SK-N-SH treated with all-trans-retinoic acid at 6 μM for 48 hours (cell line): Measurements from ENCODE around the gene CYP4F22.

Experiments used
- ARNTL ChIP-seq: fragments of 450-650 bp; formaldehyde crosslinking; IDR thresholded peaks from 2 replicates; pipeline ENCODE4 v1.5.0; 2020; ENCODE audit warnings: low read depth, mild to moderate bottlenecking, moderate library complexity, borderline replicate concordance
- CSDC2 ChIP-seq: fragments of 250-450 bp; sonication (Bioruptor Pico); IDR thresholded peaks from 2 replicates; pipeline ENCODE4 v1.5.0; 2020; ENCODE audit warnings: mild to moderate bottlenecking, moderate library complexity
- GLIS3 ChIP-seq: fragments of 250-450 bp; sonication (Bioruptor Pico); IDR thresholded peaks from 2 replicates; pipeline ENCODE4 v1.5.0; 2020; ENCODE audit warnings: mild to moderate bottlenecking, moderate library complexity
- PPARA ChIP-seq: fragments of 250-450 bp; sonication (Bioruptor Pico); IDR thresholded peaks from 2 replicates; pipeline ENCODE4 v1.5.0; 2020; ENCODE audit warnings: mild to moderate bottlenecking, borderline replicate concordance
- RARB ChIP-seq: fragments of 250-450 bp; sonication (Bioruptor Pico); IDR thresholded peaks from 2 replicates; pipeline ENCODE4 v1.8.0; 2021; ENCODE audit warnings: mild to moderate bottlenecking, moderate library complexity
- ZFP3 ChIP-seq: fragments of 250-450 bp; sonication (Bioruptor Pico); IDR thresholded peaks from 2 replicates; pipeline ENCODE4 v1.5.0; 2020; ENCODE audit warnings: mild to moderate bottlenecking, moderate library complexity
- TF ChIP-seq, protein P1 (sequence below): fragments of 250-450 bp; sonication (Bioruptor Pico); IDR thresholded peaks from 2 replicates; pipeline ENCODE4 v1.8.0; 2020; ENCODE audit warnings: mild to moderate bottlenecking, moderate library complexity, borderline replicate concordance
- TF ChIP-seq, protein P2 (sequence below): fragments of 250-450 bp; sonication (Bioruptor Pico); IDR thresholded peaks from 2 replicates; pipeline ENCODE4 v1.5.1; 2020; ENCODE audit warnings: low read depth, mild to moderate bottlenecking, moderate library complexity
- TF ChIP-seq, protein P3 (sequence below): fragments of 250-450 bp; sonication (Bioruptor Pico); IDR thresholded peaks from 2 replicates; pipeline ENCODE4 v1.5.1; 2021; ENCODE audit warnings: mild to moderate bottlenecking, moderate library complexity
- TF ChIP-seq, protein P4 (sequence below): fragments of 250-450 bp; sonication (Bioruptor Pico); IDR thresholded peaks from 2 replicates; pipeline ENCODE4 v1.8.0; 2021; ENCODE audit warnings: low read depth, mild to moderate bottlenecking, moderate library complexity, borderline replicate concordance

DNA sequence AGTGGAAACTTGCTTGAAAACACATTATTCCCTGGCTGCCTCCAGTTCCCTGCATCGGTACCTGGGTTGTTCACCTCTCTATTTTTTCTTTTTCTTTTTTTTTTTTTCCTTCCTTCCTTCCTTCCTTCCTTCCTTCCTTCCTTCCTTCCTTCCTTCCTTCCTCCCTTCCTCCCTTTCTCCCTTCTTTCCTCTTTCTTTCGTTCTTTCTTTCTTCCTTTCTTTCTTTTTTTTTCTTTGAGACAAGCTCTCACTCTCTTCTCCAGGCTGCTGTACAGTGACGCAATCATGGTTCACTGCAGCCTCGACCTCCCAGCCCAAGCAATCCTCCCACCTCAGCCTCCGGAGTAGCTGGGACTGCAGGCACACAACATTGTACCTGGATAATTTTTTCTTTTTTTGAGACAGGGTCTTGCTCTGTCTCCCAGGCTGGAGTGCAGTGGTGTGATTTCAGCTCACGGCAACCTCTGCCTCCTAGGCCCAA lies 40.6 kb upstream of the CYP4F22 start:
- TF ChIP-seq, protein P1, sequence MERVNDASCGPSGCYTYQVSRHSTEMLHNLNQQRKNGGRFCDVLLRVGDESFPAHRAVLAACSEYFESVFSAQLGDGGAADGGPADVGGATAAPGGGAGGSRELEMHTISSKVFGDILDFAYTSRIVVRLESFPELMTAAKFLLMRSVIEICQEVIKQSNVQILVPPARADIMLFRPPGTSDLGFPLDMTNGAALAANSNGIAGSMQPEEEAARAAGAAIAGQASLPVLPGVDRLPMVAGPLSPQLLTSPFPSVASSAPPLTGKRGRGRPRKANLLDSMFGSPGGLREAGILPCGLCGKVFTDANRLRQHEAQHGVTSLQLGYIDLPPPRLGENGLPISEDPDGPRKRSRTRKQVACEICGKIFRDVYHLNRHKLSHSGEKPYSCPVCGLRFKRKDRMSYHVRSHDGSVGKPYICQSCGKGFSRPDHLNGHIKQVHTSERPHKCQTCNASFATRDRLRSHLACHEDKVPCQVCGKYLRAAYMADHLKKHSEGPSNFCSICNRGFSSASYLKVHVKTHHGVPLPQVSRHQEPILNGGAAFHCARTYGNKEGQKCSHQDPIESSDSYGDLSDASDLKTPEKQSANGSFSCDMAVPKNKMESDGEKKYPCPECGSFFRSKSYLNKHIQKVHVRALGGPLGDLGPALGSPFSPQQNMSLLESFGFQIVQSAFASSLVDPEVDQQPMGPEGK (CRISPR knock-in tag) = no peak
- no peak for TF ChIP-seq CSDC2 (CRISPR knock-in tag)
- no peak for TF ChIP-seq RARB
- TF ChIP-seq, protein P2, sequence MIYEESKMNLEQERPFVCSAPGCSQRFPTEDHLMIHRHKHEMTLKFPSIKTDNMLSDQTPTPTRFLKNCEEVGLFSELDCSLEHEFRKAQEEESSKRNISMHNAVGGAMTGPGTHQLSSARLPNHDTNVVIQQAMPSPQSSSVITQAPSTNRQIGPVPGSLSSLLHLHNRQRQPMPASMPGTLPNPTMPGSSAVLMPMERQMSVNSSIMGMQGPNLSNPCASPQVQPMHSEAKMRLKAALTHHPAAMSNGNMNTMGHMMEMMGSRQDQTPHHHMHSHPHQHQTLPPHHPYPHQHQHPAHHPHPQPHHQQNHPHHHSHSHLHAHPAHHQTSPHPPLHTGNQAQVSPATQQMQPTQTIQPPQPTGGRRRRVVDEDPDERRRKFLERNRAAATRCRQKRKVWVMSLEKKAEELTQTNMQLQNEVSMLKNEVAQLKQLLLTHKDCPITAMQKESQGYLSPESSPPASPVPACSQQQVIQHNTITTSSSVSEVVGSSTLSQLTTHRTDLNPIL (CRISPR knock-in tag) = no peak
- TF ChIP-seq PPARA = no peak
- TF ChIP-seq GLIS3 (CRISPR knock-in tag) = no peak
- TF ChIP-seq, protein P3, sequence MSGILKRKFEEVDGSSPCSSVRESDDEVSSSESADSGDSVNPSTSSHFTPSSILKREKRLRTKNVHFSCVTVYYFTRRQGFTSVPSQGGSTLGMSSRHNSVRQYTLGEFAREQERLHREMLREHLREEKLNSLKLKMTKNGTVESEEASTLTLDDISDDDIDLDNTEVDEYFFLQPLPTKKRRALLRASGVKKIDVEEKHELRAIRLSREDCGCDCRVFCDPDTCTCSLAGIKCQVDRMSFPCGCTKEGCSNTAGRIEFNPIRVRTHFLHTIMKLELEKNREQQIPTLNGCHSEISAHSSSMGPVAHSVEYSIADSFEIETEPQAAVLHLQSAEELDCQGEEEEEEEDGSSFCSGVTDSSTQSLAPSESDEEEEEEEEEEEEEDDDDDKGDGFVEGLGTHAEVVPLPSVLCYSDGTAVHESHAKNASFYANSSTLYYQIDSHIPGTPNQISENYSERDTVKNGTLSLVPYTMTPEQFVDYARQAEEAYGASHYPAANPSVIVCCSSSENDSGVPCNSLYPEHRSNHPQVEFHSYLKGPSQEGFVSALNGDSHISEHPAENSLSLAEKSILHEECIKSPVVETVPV (CRISPR knock-in tag) = no peak
- TF ChIP-seq, protein P4, sequence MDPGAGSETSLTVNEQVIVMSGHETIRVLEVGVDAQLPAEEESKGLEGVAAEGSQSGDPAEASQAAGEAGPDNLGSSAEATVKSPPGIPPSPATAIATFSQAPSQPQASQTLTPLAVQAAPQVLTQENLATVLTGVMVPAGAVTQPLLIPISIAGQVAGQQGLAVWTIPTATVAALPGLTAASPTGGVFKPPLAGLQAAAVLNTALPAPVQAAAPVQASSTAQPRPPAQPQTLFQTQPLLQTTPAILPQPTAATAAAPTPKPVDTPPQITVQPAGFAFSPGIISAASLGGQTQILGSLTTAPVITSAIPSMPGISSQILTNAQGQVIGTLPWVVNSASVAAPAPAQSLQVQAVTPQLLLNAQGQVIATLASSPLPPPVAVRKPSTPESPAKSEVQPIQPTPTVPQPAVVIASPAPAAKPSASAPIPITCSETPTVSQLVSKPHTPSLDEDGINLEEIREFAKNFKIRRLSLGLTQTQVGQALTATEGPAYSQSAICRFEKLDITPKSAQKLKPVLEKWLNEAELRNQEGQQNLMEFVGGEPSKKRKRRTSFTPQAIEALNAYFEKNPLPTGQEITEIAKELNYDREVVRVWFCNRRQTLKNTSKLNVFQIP (CRISPR knock-in tag) = no peak
- TF ChIP-seq ZFP3 (CRISPR knock-in tag) = no peak
- TF ChIP-seq ARNTL (CRISPR knock-in tag) = no peak
